Measurements from ENCODE around the gene KLHDC3. TPM values are rescaled to one million over a fixed set of nuclear protein-coding genes. Genes with fewer than 3 reads are reported as not detected.
A peak's percentile ranks its signal among the peaks of the same experiment; 100 is the strongest.

The KLHDC3 gene
- total RNA-seq, 1 donor from 2014 or later: 104 TPM

- DNase-seq (ENCODE audit: extremely low spot score, unreplicated experiment): peak; percentile 93
- Mint-ChIP-seq H3K4me3 (peak within 1 kb of the TSS; percentile 94), H3K9me3 (no peaks in the 10 kb centered on the region), H3K27ac (peak within 1 kb of the TSS; percentile 85), H3K36me3 (peaks cover 4% of the 10 kb centered on the region), H3K27me3 (no peaks in the 10 kb centered on the region), H3K4me1 (ENCODE audit: unreplicated experiment) (peaks cover 41% of the 10 kb centered on the region)
- TF ChIP-seq CTCF (conservative IDR thresholded peaks at IDR 0.05): no peak
These were observed 29.8 kb upstream of the KLHDC3 start, which contains the start of gene PPP2R5D for GRCh38 chr6:42984001-42984923. Gene PPP2R5D (plus strand): TSS chr6:42984570. CDS start chr6:42984678, 108 bp downstream.

- H3K27ac Mint-ChIP-seq: peak overlapping the region; percentile 59
- peaks cover 4% of the 10 kb centered on the region for H3K36me3 Mint-ChIP-seq
- no peak for DNase-seq (ENCODE audit: extremely low spot score, unreplicated experiment)
- H3K9me3 Mint-ChIP-seq: no peaks in the 10 kb centered on the region
- no peaks in the 10 kb centered on the region for H3K27me3 Mint-ChIP-seq
- TF ChIP-seq CTCF (conservative IDR thresholded peaks at IDR 0.05): no peak
- peaks cover 33% of the 10 kb centered on the region for H3K4me1 Mint-ChIP-seq (ENCODE audit: unreplicated experiment)
- peak overlapping the region; percentile 94 for H3K4me3 Mint-ChIP-seq
These were observed 29.0 kb upstream of the KLHDC3 start for GRCh38 chr6:42984924-42985475.

- H3K4me3 Mint-ChIP-seq: peak overlapping the region; percentile 3
- H3K27ac Mint-ChIP-seq: peak overlapping the region; percentile 7
These were observed 26.3 kb upstream of the KLHDC3 start for GRCh38 chr6:42987533-42988451.

GRCh38 chr6:42988486-42989020, 25.5 kb upstream of the KLHDC3 start:
- Mint-ChIP-seq H3K4me1 (ENCODE audit: unreplicated experiment) (peaks cover 36% of the 10 kb centered on the region), H3K9me3 (no peaks in the 10 kb centered on the region), H3K36me3 (peaks cover 9% of the 10 kb centered on the region), H3K27me3 (no peaks in the 10 kb centered on the region), H3K4me3 (peak overlapping the region; percentile 3), H3K27ac (peak overlapping the region; percentile 7)
- no peak for TF ChIP-seq CTCF (conservative IDR thresholded peaks at IDR 0.05)
- DNase-seq (ENCODE audit: extremely low spot score, unreplicated experiment): no peak

More at GRCh38 chr6:42987533-42988451, 26.3 kb upstream of the KLHDC3 start:
- no peak for DNase-seq (ENCODE audit: extremely low spot score, unreplicated experiment)
- Mint-ChIP-seq H3K27me3 (no peaks in the 10 kb centered on the region), H3K36me3 (peaks cover 9% of the 10 kb centered on the region), H3K9me3 (no peaks in the 10 kb centered on the region), H3K4me1 (ENCODE audit: unreplicated experiment) (peaks cover 36% of the 10 kb centered on the region)
- no peak for TF ChIP-seq CTCF (conservative IDR thresholded peaks at IDR 0.05)

- Mint-ChIP-seq H3K4me3 (no peak overlapping the region), H3K27ac (no peak overlapping the region), H3K4me1 (ENCODE audit: unreplicated experiment) (peaks cover 28% of the 10 kb centered on the region), H3K9me3 (no peaks in the 10 kb centered on the region), H3K36me3 (peaks cover 9% of the 10 kb centered on the region), H3K27me3 (no peaks in the 10 kb centered on the region)
- no peak for DNase-seq (ENCODE audit: extremely low spot score, unreplicated experiment)
- TF ChIP-seq CTCF (conservative IDR thresholded peaks at IDR 0.05): no peak
These were observed 24.1 kb upstream of the KLHDC3 start for GRCh38 chr6:42989923-42990322.
